ENCODE results near the gene PQBP1.

Gene PQBP1

DNA sequence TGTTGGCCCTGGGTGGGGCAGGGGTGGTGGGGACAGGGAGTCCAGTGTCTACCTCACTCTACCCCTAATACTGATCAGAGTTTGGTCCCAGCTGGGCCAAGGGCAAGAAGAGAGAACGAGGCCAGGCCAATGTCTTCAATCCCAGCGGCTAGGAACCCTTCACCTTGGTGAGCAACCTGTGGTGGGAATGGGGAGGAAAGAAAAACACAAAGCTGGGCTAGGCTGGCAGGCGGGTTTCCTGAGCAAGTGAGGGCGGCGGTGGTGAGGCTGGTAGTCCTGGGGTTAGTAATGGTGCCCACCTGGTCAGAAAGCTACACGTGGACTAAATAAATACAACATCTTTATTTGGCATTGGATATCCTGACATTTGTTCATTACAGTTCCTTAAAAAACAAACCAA lies 5.6 kb downstream of the PQBP1 start:
- TF ChIP-seq, protein P1, sequence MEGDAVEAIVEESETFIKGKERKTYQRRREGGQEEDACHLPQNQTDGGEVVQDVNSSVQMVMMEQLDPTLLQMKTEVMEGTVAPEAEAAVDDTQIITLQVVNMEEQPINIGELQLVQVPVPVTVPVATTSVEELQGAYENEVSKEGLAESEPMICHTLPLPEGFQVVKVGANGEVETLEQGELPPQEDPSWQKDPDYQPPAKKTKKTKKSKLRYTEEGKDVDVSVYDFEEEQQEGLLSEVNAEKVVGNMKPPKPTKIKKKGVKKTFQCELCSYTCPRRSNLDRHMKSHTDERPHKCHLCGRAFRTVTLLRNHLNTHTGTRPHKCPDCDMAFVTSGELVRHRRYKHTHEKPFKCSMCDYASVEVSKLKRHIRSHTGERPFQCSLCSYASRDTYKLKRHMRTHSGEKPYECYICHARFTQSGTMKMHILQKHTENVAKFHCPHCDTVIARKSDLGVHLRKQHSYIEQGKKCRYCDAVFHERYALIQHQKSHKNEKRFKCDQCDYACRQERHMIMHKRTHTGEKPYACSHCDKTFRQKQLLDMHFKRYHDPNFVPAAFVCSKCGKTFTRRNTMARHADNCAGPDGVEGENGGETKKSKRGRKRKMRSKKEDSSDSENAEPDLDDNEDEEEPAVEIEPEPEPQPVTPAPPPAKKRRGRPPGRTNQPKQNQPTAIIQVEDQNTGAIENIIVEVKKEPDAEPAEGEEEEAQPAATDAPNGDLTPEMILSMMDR (IDR thresholded peaks at IDR 0.05; ENCODE audit: control insufficient read depth, extremely low read depth, insufficient read depth): no peak
- no peak for DNase-seq (ENCODE audit: low read depth)
- no peak overlapping the region for H3K4me3 ChIP-seq (ENCODE audit: low read depth, low read length)

DNA sequence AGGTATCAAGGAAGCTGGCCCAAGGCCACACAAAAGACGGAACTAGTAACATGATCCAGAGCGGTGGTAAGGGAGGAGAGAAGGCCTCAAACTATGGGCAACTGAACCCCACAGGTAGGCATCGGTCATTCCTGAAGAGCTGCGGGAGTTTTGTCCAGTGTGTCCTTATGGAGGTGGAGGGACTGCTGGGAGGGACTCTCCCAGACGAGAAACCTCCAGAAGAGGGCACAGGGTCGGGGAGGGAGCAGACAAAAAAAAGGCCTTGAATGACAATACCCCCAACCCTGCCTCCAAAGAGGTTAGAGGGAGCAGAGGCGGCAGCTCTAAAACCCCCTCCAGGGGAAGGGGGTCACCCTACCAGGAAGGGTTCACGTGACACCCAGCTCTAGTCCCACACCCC lies 6.5 kb downstream of the PQBP1 start:
- no peak overlapping the region for H3K4me3 ChIP-seq (ENCODE audit: low read depth, low read length)
- TF ChIP-seq, protein P1 (IDR thresholded peaks at IDR 0.05; ENCODE audit: control insufficient read depth, extremely low read depth, insufficient read depth): no peak
- DNase-seq (ENCODE audit: low read depth): no peak

DNA sequence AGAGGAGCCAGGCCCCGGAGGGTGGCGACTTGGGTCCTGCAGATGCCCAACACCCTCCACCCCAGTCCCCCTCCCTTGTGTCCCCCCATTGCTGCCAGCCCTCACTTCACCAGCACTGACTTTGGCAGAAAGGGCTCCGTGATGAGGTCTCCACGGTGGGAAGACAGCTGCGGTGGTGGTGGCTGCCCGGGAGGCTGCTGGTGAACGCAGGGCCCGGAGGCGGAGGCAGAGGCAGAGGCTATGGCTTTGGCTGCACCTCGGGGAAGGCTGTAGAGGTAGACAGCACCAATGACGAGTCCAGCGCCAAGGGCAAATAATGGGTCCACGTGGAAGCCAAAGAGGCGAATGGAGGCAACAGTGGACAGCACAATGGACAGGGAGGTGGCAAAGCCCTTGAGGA lies 6.9 kb downstream of the PQBP1 start:
- DNase-seq (ENCODE audit: low read depth): no peak
- TF ChIP-seq, protein P1 (IDR thresholded peaks at IDR 0.05; ENCODE audit: control insufficient read depth, extremely low read depth, insufficient read depth): no peak
- H3K4me3 ChIP-seq (ENCODE audit: low read depth, low read length): no peak overlapping the region

DNA sequence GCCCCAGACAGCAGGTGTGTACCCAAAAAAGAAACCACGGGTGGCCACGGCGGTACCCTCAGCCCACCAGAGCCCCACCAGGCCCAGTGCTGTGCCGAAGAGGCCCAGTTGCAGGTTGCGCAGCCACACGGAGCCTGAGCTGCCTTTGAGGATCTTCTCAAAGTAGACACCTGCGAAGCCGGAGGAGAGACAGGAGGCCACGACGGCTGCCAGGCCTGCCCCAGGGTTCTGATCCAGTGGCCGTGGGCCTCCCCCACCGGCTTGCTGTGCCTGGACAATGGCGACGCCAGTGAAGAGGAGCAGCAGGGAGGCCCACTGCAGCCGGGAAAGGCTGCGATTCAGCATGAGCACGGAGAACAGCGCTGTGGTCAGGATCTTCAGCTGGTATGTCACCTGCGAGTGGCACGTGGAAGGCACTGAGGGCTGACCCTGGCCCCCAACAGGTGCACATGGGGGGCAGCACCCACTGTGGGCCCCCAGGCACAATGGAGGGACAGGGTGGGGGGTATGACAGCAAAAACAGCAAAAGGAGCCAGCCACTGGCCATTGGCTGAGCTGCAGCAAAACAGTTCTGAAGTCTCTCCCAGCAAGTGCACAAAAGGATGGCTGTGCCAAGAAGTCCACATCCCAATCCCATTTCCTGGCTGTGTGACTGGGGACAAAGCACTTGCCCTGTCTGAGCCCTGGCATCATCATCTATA lies 7.5 kb downstream of the PQBP1 start:
- DNase-seq (ENCODE audit: low read depth): no peak
- no peak overlapping the region for H3K4me3 ChIP-seq (ENCODE audit: low read depth, low read length)
- TF ChIP-seq, protein P1 (IDR thresholded peaks at IDR 0.05; ENCODE audit: control insufficient read depth, extremely low read depth, insufficient read depth): no peak

DNA sequence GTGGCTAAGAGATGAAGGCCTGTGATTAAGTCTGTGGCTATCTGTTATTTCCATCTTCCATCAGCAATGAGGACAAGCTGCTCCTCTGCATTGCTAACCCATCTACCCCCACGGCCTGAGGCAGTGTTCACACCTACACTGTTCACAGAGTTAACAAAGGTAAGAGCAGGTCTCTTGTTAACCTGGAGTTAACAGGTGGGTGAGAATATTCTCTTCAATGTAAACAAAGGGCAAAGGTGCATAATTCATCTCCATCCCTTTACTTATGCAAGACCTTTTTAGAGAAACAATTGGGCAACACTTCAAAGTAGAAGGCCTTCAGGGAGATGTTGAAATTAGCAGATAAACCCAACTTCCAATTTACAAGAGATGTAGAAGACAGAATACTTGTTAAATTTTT lies 10.9 kb downstream of the PQBP1 start:
- DNase-seq (ENCODE audit: low read depth): no peak
- no peak overlapping the region for H3K4me3 ChIP-seq (ENCODE audit: low read depth, low read length)
- TF ChIP-seq, protein P1 (IDR thresholded peaks at IDR 0.05; ENCODE audit: control insufficient read depth, extremely low read depth, insufficient read depth): no peak

DNA sequence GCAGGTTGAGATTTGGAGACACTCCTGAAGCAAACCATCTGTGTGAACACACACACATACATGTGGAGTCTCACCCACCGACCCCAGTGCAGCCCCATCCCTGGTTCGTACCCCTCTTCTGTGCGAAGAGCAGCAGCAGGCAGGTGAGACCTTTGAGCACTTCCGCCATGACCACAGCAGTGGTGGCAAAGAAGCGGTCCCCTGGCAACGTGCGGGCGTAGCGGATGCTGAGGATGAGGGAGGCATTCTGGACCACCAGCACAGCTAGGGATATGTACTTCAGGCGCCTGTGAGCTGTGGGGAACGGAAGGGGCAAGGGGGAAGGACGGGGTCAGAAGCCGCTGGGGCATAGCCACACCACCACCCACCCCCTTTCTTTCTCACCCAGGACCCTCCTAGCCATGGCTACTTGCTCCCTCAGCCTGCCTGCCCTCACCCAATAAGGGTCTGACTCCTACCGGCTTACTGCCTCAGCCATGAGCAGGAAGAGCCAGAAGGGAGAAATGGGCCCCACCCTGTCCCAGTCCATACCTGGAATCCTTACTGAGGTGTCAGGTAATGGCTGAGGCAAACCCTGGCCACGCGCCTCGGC lies 12.1 kb downstream of the PQBP1 start:
- DNase-seq (ENCODE audit: low read depth): no peak
- peak overlapping the region; percentile 89 for H3K4me3 ChIP-seq (ENCODE audit: low read depth, low read length)
- TF ChIP-seq, protein P1 (IDR thresholded peaks at IDR 0.05; ENCODE audit: control insufficient read depth, extremely low read depth, insufficient read depth): no peak
